HCT116 (cell line): ENCODE data around the gene ZNF292. TPM values are rescaled to one million over a fixed set of nuclear protein-coding genes. Genes with fewer than 3 reads are reported as not detected.
"Not testable (repeated sequence)": the region's sequence is repeated elsewhere in the genome, so short reads cannot be mapped to it uniquely, and the experiment has no call there.

Experiments
- ATAC-seq: fragments of 200-7000 bp; cut with Tn5 transposase; 2 replicates; pipeline ENCODE4 v1.9.1; 2020; ENCODE audit warnings: mild to moderate bottlenecking, moderate library complexity
- BruUV-seq: library from RNA; stranded (reverse); fragments of 400-500 nt; replicated peaks from 2 replicates; lab custom pipeline; 2021; lab: Mats Ljungman, UMichigan
- CTCF ChIA-PET: fragments of 300-600 bp; sonication (Branson Sonifier 250); formaldehyde crosslinking; loops from one replicate; lab custom pipeline; 2021; ENCODE audit warnings: antibody characterized with exemption; lab: Charles Lee
- POLR2A ChIA-PET: fragments of 300-600, 350-600 bp; sonication (Branson Sonifier 250); formaldehyde crosslinking; loops from one replicate; lab custom pipeline; 2021; ENCODE audit warnings: antibody characterized with exemption; lab: Charles Lee
- RAD21 ChIA-PET, 2 experiments: fragments of 300-600 bp; sonication (Branson Sonifier 250); formaldehyde crosslinking; loops; one replicate each; lab custom pipeline; 2023; ENCODE audit warnings: low total read pairs in 2 of 2; ENCODE audit not compliant: uncharacterized antibody in 2 of 2, unreplicated experiment in 2 of 2, low non-redundant PET in 1 of 2; lab: Charles Lee
- DNase-seq: peaks from one replicate; pipeline ENCODE4 v3.0.0-alpha.2; 2010; ENCODE audit warnings: low read depth, low spot score
- H2AFZ ChIP-seq: fragments of 200-600 bp; shearing (Covaris generic), sonication (generic); 2 replicates; pipeline ENCODE4 v1.6.1; 2017; ENCODE audit warnings: low read depth, mixed run types, mixed read lengths, antibody characterized with exemption, low read length; ENCODE audit not compliant: poor library complexity, severe bottlenecking
- H3K27ac ChIP-seq: 2 replicates; pipeline ENCODE4 v1.5.1; 2012; ENCODE audit warnings: low read depth, low read length
- H3K27me3 ChIP-seq: fragments of 200-600 bp; sonication (generic); 2 replicates; pipeline ENCODE4 v1.6.1; 2016; ENCODE audit warnings: mixed run types, low read length, mixed read lengths; ENCODE audit not compliant: insufficient read depth
- H3K36me3 ChIP-seq, 2 experiments: fragments of 200-500 bp in 1 of 2; fragments of 200-600 bp in 1 of 2; sonication (Bioruptor generic) in 1 of 2; sonication (generic) in 1 of 2; 2 replicates each; pipeline versions ENCODE4 v1.5.1 to v1.6.1; 2014 to 2016; ENCODE audit warnings: low read length in 2 of 2, inconsistent platforms in 1 of 2, mixed read lengths in 1 of 2, mixed run types in 1 of 2; ENCODE audit not compliant: insufficient read depth in 2 of 2, control insufficient read depth in 1 of 2
- H3K4me1 ChIP-seq, 2 experiments: fragments of 200-600 bp in 1 of 2; sonication (generic) in 1 of 2; 2 replicates each; pipeline versions ENCODE4 v1.5.1 to v1.6.1; 2012 to 2017; ENCODE audit warnings: low read length in 2 of 2, inconsistent platforms in 1 of 2, mild to moderate bottlenecking in 1 of 2, mixed read lengths in 1 of 2, mixed run types in 1 of 2, moderate library complexity in 1 of 2; ENCODE audit not compliant: insufficient read depth in 2 of 2, control insufficient read depth in 1 of 2
- H3K4me2 ChIP-seq: fragments of 200-600 bp; sonication (generic); 2 replicates; pipeline ENCODE4 v1.6.1; 2017; ENCODE audit warnings: mixed run types, low read length, mixed read lengths
- H3K4me3 ChIP-seq, 2 experiments: fragments of 200-600 bp in 1 of 2; sonication (generic) in 1 of 2; replicated peaks in 1 of 2; 2 replicates each; pipeline ENCODE4 v1.5.1; 2011 to 2016; ENCODE audit warnings: low read length in 2 of 2, control low read depth in 1 of 2, low read depth in 1 of 2, mild to moderate bottlenecking in 1 of 2, mixed read lengths in 1 of 2, mixed run types in 1 of 2
- H3K79me2 ChIP-seq: fragments of 200-600 bp; sonication (generic); 2 replicates; pipeline ENCODE4 v1.6.1; 2017; ENCODE audit warnings: mild to moderate bottlenecking, mixed run types, low read length, moderate library complexity, mixed read lengths; ENCODE audit not compliant: insufficient read depth
- H3K9ac ChIP-seq: fragments of 200-600 bp; sonication (generic); 2 replicates; pipeline ENCODE4 v1.6.1; 2016; ENCODE audit warnings: low read length, mixed read lengths
- H3K9me2 ChIP-seq: fragments of 200-600 bp; sonication (generic), shearing (Covaris generic); 2 replicates; pipeline ENCODE4 v1.6.1; 2017; ENCODE audit warnings: mixed run types, mild to moderate bottlenecking, moderate library complexity; ENCODE audit not compliant: insufficient read depth
- H3K9me3 ChIP-seq, 2 experiments: fragments of 200-500 bp in 1 of 2; fragments of 200-600 bp in 1 of 2; sonication (Bioruptor generic) in 1 of 2; sonication (generic) in 1 of 2; 2 replicates each; pipeline ENCODE4 v1.6.1; 2014 to 2017; ENCODE audit warnings: low read length in 2 of 2, mixed read lengths in 2 of 2, inconsistent platforms in 1 of 2, low read depth in 1 of 2, mild to moderate bottlenecking in 1 of 2, mixed run types in 1 of 2, moderate library complexity in 1 of 2; ENCODE audit not compliant: control insufficient read depth in 1 of 2, insufficient read depth in 1 of 2
- H4K20me1 ChIP-seq: fragments of 200-600 bp; sonication (generic), shearing (Covaris generic); 2 replicates; pipeline ENCODE4 v1.6.1; 2017; ENCODE audit warnings: mixed run types, mild to moderate bottlenecking, moderate library complexity; ENCODE audit not compliant: insufficient read depth
- CEBPB ChIP-seq: IDR thresholded peaks from 2 replicates; pipeline ENCODE4 v1.6.1; 2012; ENCODE audit warnings: low read depth
- ELF1 ChIP-seq: IDR thresholded peaks from 2 replicates; pipeline ENCODE4 v1.6.1; 2012; ENCODE audit warnings: low read depth, borderline replicate concordance
- TCF7L2 ChIP-seq: IDR thresholded peaks from 2 replicates; pipeline ENCODE4 v1.7.0; 2011; ENCODE audit warnings: borderline replicate concordance, inconsistent platforms; ENCODE audit not compliant: insufficient read depth, insufficient read length; ENCODE audit errors: extremely low read depth
- intact Hi-C: fragments of 100-400 bp; cut with micrococcal nuclease; formaldehyde crosslinking; loops from 2 replicates; pipeline ENCODE4 v1.10.0; 2022
- total RNA-seq: library from RNA; stranded (reverse); gene quantifications from one replicate; pipeline ENCODE4 v1.2.1, GENCODE V29; 2021; ENCODE audit not compliant: unreplicated experiment

ZNF292 gene
- total RNA-seq, 1 experiment from 2014 or later: 35.3 TPM

DNA sequence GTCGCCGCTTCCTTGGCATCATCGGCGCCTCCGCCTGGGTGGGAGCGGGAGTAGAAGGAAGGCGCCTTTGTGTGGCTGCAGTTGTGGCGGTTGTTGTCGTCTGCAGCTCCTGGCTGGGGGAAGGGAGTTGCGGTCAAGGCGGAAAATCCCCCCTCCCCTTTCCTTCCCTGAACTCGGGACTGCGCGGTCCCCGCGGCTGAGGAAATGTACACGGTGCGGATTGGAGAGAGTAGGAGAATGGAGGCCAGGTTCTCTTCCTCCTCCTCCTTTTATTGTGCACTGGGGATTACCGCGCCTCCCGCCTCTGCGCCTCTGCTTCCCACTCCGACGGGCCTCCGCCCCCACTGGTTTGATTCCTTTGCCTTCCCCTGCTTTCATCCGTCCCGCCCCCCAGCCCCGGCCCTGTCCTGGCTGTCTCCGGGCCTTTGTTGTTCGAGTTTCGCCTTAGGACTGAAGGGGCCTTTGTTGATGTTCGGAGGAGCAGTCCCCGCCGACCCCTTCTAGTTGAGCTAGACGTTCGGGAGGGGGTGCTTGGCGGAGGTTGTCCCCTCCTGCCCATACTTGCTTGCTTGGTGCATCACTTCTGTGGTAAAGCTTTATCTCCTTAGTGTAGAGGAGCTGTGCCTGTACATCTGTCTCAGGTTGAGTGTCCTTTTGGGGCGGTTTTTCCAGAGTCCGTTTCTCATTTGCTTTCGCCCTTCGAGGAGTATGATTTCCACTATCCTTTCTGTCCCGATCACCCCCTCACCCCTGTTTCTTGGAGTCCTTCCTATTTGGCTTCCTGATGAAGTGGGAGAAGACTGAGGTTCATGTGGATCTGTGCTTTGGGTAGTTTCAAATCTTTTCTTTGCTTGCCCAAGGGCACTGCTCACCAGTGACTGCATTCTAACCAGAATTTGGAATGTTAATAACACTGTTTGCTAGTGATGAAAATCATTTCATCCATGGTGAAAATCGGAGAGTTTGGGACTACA lies 764 bp downstream of the ZNF292 start:
- Histone ChIP-seq H3K4me1 (peaks cover 13 to 27% of the 10 kb centered on the region in 2 experiments), H3K9me3 (no peaks in the 10 kb centered on the region), H3K4me3 (peak overlapping the region; percentile 89 to 91), H3K9ac (peak overlapping the region; percentile 85), H3K9me2 (no peaks in the 10 kb centered on the region), H3K4me2 (peak overlapping the region; percentile 84), H3K27ac (peak overlapping the region; percentile 87), H2AFZ (no peak overlapping the region), H3K36me3 (0 out of 4 replicates have a peak, but pooled peaks cover 0 to 6% of the 10 kb centered on the region in 2 experiments), H3K79me2 (peaks cover 57% of the 10 kb centered on the region), H3K27me3 (no peaks in the 10 kb centered on the region), H4K20me1 (0 out of 2 replicates have a peak, but pooled peaks cover under 1% of the 10 kb centered on the region)
- ATAC-seq: peak; percentile 26
- intact Hi-C loops: loop anchor here (5.0 kb wide), 1 partner anchor 316 kb away; the partner anchor contains the start of gene SLC35A1
- RAD21 ChIA-PET: no interaction called here
- POLR2A ChIA-PET: no interaction called here
- BruUV-seq: TSS peak; percentile 63
- CTCF ChIA-PET: no interaction called here
- DNase-seq: no peak
- TF ChIP-seq ELF1 (no peak), TCF7L2 (peak; percentile 17), CEBPB (no peak)
- TF ChIP-seq, all 23 proteins: peak for 1

DNA sequence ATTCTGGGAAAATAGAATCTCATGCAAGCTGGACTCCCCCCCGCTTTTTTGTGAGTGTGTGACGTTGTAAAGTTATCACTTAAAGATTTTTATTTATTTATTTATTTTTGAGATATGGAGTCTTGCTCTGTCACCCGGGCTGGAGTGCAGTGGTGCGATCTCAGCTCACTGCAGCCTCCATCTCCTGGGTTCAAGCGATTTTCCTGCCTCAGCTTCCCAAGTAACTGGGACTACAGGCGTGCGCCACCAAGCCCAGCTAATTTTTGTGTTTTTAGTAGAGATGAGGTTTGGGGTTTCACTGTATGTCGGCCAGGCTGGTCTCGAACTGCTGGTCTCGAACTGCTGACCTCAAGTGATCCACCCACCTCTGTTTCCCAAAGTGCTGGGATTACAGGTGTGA lies 2.2 kb downstream of the ZNF292 start:
- H3K9me2 ChIP-seq, H3K4me2 ChIP-seq, H2AFZ ChIP-seq, H3K36me3 ChIP-seq, H3K27me3 ChIP-seq, ATAC-seq, H3K27ac ChIP-seq, RAD21 ChIA-PET, H3K9me3 ChIP-seq, H3K4me3 ChIP-seq, DNase-seq, CTCF ChIA-PET, POLR2A ChIA-PET, H3K9ac ChIP-seq, BruUV-seq: not testable (repeated sequence)
- Histone ChIP-seq H4K20me1 (peaks cover 14% of the 10 kb centered on the region), H3K79me2 (peaks cover 72% of the 10 kb centered on the region), H3K4me1 (peaks cover 13 to 27% of the 10 kb centered on the region in 2 experiments)
- intact Hi-C loops: loop anchor here (5.0 kb wide), 1 partner anchor 315 kb away; the partner anchor contains the start of gene SLC35A1
